IPS-NIHi11 (cell line): ENCODE measurements around the gene ARHGAP33.
A peak's percentile ranks its signal among the peaks of the same experiment; 100 is the strongest.

Experiments
- DNase-seq: peaks from one replicate; pipeline ENCODE4 v3.0.0; 2012; ENCODE audit warnings: mixed read lengths, low spot score

The ARHGAP33 gene

GRCh38 chr19:35739275-35740107, 35.9 kb upstream of the ARHGAP33 start:
- DNase-seq = peak; percentile 38

- no peak for DNase-seq
Measured at GRCh38 chr19:35740108-35740422, 35.3 kb upstream of the ARHGAP33 start.

- DNase-seq = peak; percentile 100
Measured at GRCh38 chr19:35740423-35741202, 34.8 kb upstream of the ARHGAP33 start.

- no peak for DNase-seq
Measured at GRCh38 chr19:35741203-35741515, 34.2 kb upstream of the ARHGAP33 start.

GRCh38 chr19:35742121-35742724, 33.1 kb upstream of the ARHGAP33 start, which contains the start of gene IGFLR1:
Gene IGFLR1 (minus strand): TSS chr19:35742452. CDS start chr19:35741180, 1,272 bp downstream.
- no peak for DNase-seq

- no peak for DNase-seq
Measured at GRCh38 chr19:35743640-35744429, 31.5 kb upstream of the ARHGAP33 start.

- DNase-seq = peak; percentile 72
Measured at GRCh38 chr19:35744430-35745327, 30.7 kb upstream of the ARHGAP33 start.

- peak; percentile 73 for DNase-seq
Measured at GRCh38 chr19:35745328-35746086, 29.9 kb upstream of the ARHGAP33 start, which contains the start of the genes PSENEN and U2AF1L4. Gene PSENEN (plus strand): TSS chr19:35745651. CDS start chr19:35745931, 280 bp downstream. Gene U2AF1L4 (minus strand): TSS chr19:35745418. CDS start chr19:35745391, 27 bp downstream.

GRCh38 chr19:35746087-35746462, 29.3 kb upstream of the ARHGAP33 start:
- no peak for DNase-seq

- DNase-seq = no peak
Measured at GRCh38 chr19:35746531-35746930, 28.8 kb upstream of the ARHGAP33 start.

GRCh38 chr19:35748106-35749020, 27.0 kb upstream of the ARHGAP33 start, which contains the start of gene LIN37:
Gene LIN37 (plus strand): TSS chr19:35748576. CDS start chr19:35748725, 149 bp downstream.
- peak; percentile 85 for DNase-seq

GRCh38 chr19:35750167-35750566, 25.2 kb upstream of the ARHGAP33 start:
- DNase-seq = no peak

GRCh38 chr19:35751839-35752745, 23.3 kb upstream of the ARHGAP33 start:
- no peak for DNase-seq

- no peak for DNase-seq
Measured at GRCh38 chr19:35752746-35753350, 22.5 kb upstream of the ARHGAP33 start.

GRCh38 chr19:35753634-35754369, 21.6 kb upstream of the ARHGAP33 start:
- DNase-seq = no peak

- DNase-seq = no peak
Measured at GRCh38 chr19:35754370-35755130, 20.8 kb upstream of the ARHGAP33 start.
